HL-60 (cell line): ENCODE measurements around the gene OBI1.

Experiments
- GABPA ChIP-seq: IDR thresholded peaks from 2 replicates; pipeline ENCODE4 v1.6.1; 2012; ENCODE audit warnings: low read depth
- POLR2AphosphoS5 ChIP-seq: IDR thresholded peaks from 2 replicates; pipeline ENCODE4 v1.6.1; 2012; ENCODE audit warnings: low read depth
- SPI1 ChIP-seq: IDR thresholded peaks from 2 replicates; pipeline ENCODE4 v1.6.1; 2012; ENCODE audit warnings: low read depth, mild to moderate bottlenecking, borderline replicate concordance
- TF ChIP-seq, protein P1 (sequence below): IDR thresholded peaks from one replicate; pipeline ENCODE4 v1.5.1; 2011; ENCODE audit warnings: low read length, control low read depth, inconsistent platforms; ENCODE audit not compliant: insufficient read depth
- TF ChIP-seq, protein P2 (sequence below): IDR thresholded peaks from 2 replicates; pipeline ENCODE4 v1.6.1; 2012; ENCODE audit warnings: low read depth; ENCODE audit not compliant: insufficient replicate concordance

GRCh38 chr13:78680115-78680561, 21.2 kb upstream of the OBI1 start:
- TF ChIP-seq, protein P1, sequence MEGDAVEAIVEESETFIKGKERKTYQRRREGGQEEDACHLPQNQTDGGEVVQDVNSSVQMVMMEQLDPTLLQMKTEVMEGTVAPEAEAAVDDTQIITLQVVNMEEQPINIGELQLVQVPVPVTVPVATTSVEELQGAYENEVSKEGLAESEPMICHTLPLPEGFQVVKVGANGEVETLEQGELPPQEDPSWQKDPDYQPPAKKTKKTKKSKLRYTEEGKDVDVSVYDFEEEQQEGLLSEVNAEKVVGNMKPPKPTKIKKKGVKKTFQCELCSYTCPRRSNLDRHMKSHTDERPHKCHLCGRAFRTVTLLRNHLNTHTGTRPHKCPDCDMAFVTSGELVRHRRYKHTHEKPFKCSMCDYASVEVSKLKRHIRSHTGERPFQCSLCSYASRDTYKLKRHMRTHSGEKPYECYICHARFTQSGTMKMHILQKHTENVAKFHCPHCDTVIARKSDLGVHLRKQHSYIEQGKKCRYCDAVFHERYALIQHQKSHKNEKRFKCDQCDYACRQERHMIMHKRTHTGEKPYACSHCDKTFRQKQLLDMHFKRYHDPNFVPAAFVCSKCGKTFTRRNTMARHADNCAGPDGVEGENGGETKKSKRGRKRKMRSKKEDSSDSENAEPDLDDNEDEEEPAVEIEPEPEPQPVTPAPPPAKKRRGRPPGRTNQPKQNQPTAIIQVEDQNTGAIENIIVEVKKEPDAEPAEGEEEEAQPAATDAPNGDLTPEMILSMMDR = no peak
- no peak for TF ChIP-seq GABPA
- TF ChIP-seq, protein P2, sequence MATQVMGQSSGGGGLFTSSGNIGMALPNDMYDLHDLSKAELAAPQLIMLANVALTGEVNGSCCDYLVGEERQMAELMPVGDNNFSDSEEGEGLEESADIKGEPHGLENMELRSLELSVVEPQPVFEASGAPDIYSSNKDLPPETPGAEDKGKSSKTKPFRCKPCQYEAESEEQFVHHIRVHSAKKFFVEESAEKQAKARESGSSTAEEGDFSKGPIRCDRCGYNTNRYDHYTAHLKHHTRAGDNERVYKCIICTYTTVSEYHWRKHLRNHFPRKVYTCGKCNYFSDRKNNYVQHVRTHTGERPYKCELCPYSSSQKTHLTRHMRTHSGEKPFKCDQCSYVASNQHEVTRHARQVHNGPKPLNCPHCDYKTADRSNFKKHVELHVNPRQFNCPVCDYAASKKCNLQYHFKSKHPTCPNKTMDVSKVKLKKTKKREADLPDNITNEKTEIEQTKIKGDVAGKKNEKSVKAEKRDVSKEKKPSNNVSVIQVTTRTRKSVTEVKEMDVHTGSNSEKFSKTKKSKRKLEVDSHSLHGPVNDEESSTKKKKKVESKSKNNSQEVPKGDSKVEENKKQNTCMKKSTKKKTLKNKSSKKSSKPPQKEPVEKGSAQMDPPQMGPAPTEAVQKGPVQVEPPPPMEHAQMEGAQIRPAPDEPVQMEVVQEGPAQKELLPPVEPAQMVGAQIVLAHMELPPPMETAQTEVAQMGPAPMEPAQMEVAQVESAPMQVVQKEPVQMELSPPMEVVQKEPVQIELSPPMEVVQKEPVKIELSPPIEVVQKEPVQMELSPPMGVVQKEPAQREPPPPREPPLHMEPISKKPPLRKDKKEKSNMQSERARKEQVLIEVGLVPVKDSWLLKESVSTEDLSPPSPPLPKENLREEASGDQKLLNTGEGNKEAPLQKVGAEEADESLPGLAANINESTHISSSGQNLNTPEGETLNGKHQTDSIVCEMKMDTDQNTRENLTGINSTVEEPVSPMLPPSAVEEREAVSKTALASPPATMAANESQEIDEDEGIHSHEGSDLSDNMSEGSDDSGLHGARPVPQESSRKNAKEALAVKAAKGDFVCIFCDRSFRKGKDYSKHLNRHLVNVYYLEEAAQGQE = no peak
- no peak for TF ChIP-seq POLR2AphosphoS5
- TF ChIP-seq SPI1 = no peak
